H9 (cell line): ENCODE data around the gene CCL27. TPM values are rescaled to one million over a fixed set of nuclear protein-coding genes. Genes with fewer than 3 reads are reported as not detected.

Source experiments
- DNase-seq: peaks from one replicate; pipeline ENCODE4 v3.0.0-alpha.2; 2017
- H2AFZ ChIP-seq: one replicate; pipeline ENCODE4 v1.6.1; 2013; ENCODE audit warnings: mild to moderate bottlenecking, low read length, control low read depth, moderate library complexity
- H2AK5ac ChIP-seq: 2 replicates; pipeline ENCODE4 v1.6.1; 2013; ENCODE audit warnings: low read length, control low read depth, mixed read lengths; ENCODE audit not compliant: insufficient read length
- H2BK120ac ChIP-seq: one replicate; pipeline ENCODE4 v1.6.1; 2013; ENCODE audit warnings: low read depth, mild to moderate bottlenecking, low read length, control low read depth, inconsistent platforms; ENCODE audit not compliant: poor library complexity, severe bottlenecking
- H2BK12ac ChIP-seq: 2 replicates; pipeline ENCODE4 v1.6.1; 2013; ENCODE audit warnings: low read length, control low read depth, mixed read lengths, low read depth; ENCODE audit not compliant: insufficient read length
- H2BK15ac ChIP-seq: 2 replicates; pipeline ENCODE4 v1.6.1; 2013; ENCODE audit warnings: low read depth, low read length, control low read depth
- H2BK20ac ChIP-seq: one replicate; pipeline ENCODE4 v1.6.1; 2013; ENCODE audit warnings: low read depth, mild to moderate bottlenecking, low read length, control low read depth, inconsistent platforms; ENCODE audit not compliant: poor library complexity, severe bottlenecking
- H2BK5ac ChIP-seq: 2 replicates; pipeline ENCODE4 v1.6.1; 2013; ENCODE audit warnings: low read length, control low read depth, mixed read lengths; ENCODE audit not compliant: insufficient read length
- H3K14ac ChIP-seq: 2 replicates; pipeline ENCODE4 v1.6.1; 2013; ENCODE audit warnings: low read length, control low read depth; ENCODE audit not compliant: insufficient read depth
- H3K18ac ChIP-seq: 2 replicates; pipeline ENCODE4 v1.6.1; 2013; ENCODE audit warnings: low read depth, mild to moderate bottlenecking, mixed read lengths, low read length, control low read depth; ENCODE audit not compliant: insufficient read length
- H3K23ac ChIP-seq: 2 replicates; pipeline ENCODE4 v1.6.1; 2013; ENCODE audit warnings: low read length, control low read depth, mixed read lengths, low read depth; ENCODE audit not compliant: insufficient read length
- H3K23me2 ChIP-seq: 2 replicates; pipeline ENCODE4 v1.6.1; 2013; ENCODE audit warnings: low read depth, mild to moderate bottlenecking, mixed read lengths, low read length, control low read depth; ENCODE audit not compliant: insufficient read length, poor library complexity, severe bottlenecking
- H3K27ac ChIP-seq: 2 replicates; pipeline ENCODE4 v1.5.1; 2013; ENCODE audit warnings: low read length, control low read depth, mixed read lengths, low read depth; ENCODE audit not compliant: insufficient read length
- H3K27me3 ChIP-seq: 2 replicates; pipeline ENCODE4 v1.6.1; 2013; ENCODE audit warnings: low read length, control low read depth, inconsistent platforms; ENCODE audit not compliant: insufficient read depth
- H3K4ac ChIP-seq: 2 replicates; pipeline ENCODE4 v1.6.1; 2013; ENCODE audit warnings: low read depth, mild to moderate bottlenecking, control low read depth, inconsistent platforms, low read length, moderate library complexity
- H3K4me1 ChIP-seq: 2 replicates; pipeline ENCODE4 v1.6.1; 2013; ENCODE audit warnings: low read length, control low read depth, inconsistent platforms; ENCODE audit not compliant: insufficient read depth
- H3K4me2 ChIP-seq: 2 replicates; pipeline ENCODE4 v1.6.1; 2013; ENCODE audit warnings: low read length, control low read depth, mixed read lengths; ENCODE audit not compliant: insufficient read length, insufficient read depth
- H3K56ac ChIP-seq: 2 replicates; pipeline ENCODE4 v1.6.1; 2013; ENCODE audit warnings: low read depth, mild to moderate bottlenecking, mixed read lengths, low read length, control low read depth; ENCODE audit not compliant: insufficient read length
- H3K79me1 ChIP-seq: 2 replicates; pipeline ENCODE4 v1.6.1; 2013; ENCODE audit warnings: low read depth, mild to moderate bottlenecking, moderate library complexity, low read length, control low read depth, inconsistent platforms; ENCODE audit not compliant: insufficient read depth, poor library complexity, severe bottlenecking
- H3K79me2 ChIP-seq: 2 replicates; pipeline ENCODE4 v1.6.1; 2013; ENCODE audit warnings: low read length, control low read depth, inconsistent platforms; ENCODE audit not compliant: insufficient read depth
- H3K9ac ChIP-seq: 2 replicates; pipeline ENCODE4 v1.6.1; 2013; ENCODE audit warnings: low read length, control low read depth, mixed read lengths; ENCODE audit not compliant: insufficient read length; ENCODE audit errors: extremely low read depth
- H3K9me3 ChIP-seq: one replicate; pipeline ENCODE4 v1.6.1; 2013; ENCODE audit warnings: low read depth, low read length, inconsistent platforms; ENCODE audit not compliant: control insufficient read depth
- H3T11ph ChIP-seq: one replicate; pipeline ENCODE4 v1.6.1; 2013; ENCODE audit warnings: mild to moderate bottlenecking, low read length, control low read depth, inconsistent platforms
- H4K20me1 ChIP-seq: one replicate; pipeline ENCODE4 v1.6.1; 2013; ENCODE audit not compliant: control insufficient read depth, insufficient read length, insufficient read depth
- H4K5ac ChIP-seq: 2 replicates; pipeline ENCODE4 v1.6.1; 2013; ENCODE audit warnings: low read depth, mild to moderate bottlenecking, mixed read lengths, low read length, control low read depth; ENCODE audit not compliant: insufficient read length
- H4K8ac ChIP-seq: replicated peaks from 2 replicates; pipeline ENCODE4 v1.6.1; 2013; ENCODE audit warnings: low read length, control low read depth, mixed read lengths, low read depth; ENCODE audit not compliant: insufficient read length
- H4K91ac ChIP-seq: 2 replicates; pipeline ENCODE4 v1.6.1; 2013; ENCODE audit warnings: low read depth, mild to moderate bottlenecking, moderate library complexity, mixed read lengths, low read length, control low read depth; ENCODE audit not compliant: insufficient read length
- H3K27ac Mint-ChIP-seq, 3 experiments: 2 replicates in 2 of 3; 3 replicates in 1 of 3; pipeline ENCODE4 v1.8.0; 2020 to 2021; ENCODE audit warnings: mixed read lengths in 3 of 3, mild to moderate bottlenecking in 1 of 3, moderate library complexity in 1 of 3
- H3K27me3 Mint-ChIP-seq: 2 replicates; pipeline ENCODE4 v1.8.0; 2021; ENCODE audit warnings: low read depth, mild to moderate bottlenecking, moderate library complexity, mixed read lengths
- H3K36me3 Mint-ChIP-seq, 3 experiments: 2 replicates in 2 of 3; 3 replicates in 1 of 3; pipeline ENCODE4 v1.8.0; 2020 to 2021; ENCODE audit warnings: low read depth in 3 of 3, mixed read lengths in 3 of 3; ENCODE audit not compliant: insufficient read depth in 1 of 3
- H3K4me1 Mint-ChIP-seq, 2 experiments: 2 replicates each; pipeline ENCODE4 v1.8.0; 2020; ENCODE audit warnings: mixed read lengths in 2 of 2
- H3K4me3 Mint-ChIP-seq, 2 experiments: 2 replicates in 1 of 2; 3 replicates in 1 of 2; pipeline ENCODE4 v1.8.0; 2020 to 2021; ENCODE audit warnings: mild to moderate bottlenecking in 2 of 2, mixed read lengths in 2 of 2, moderate library complexity in 1 of 2
- H3K9me3 Mint-ChIP-seq, 2 experiments: 2 replicates in 1 of 2; 3 replicates in 1 of 2; pipeline ENCODE4 v1.8.0; 2020; ENCODE audit warnings: mild to moderate bottlenecking in 2 of 2, mixed read lengths in 2 of 2, moderate library complexity in 1 of 2
- CTCF ChIP-seq: fragments of 200-600 bp; sonication (generic); conservative IDR thresholded peaks from 3 replicates; pipeline ENCODE4 v1.8.0; 2021; ENCODE audit warnings: antibody characterized with exemption, mild to moderate bottlenecking
- total RNA-seq: library from RNA; stranded (reverse); gene quantifications from 2 replicates; pipeline ENCODE4 v1.2.1, GENCODE V29; 2021

Gene CCL27
- total RNA-seq, 1 experiment from 2014 or later, result 0.28 TPM

- Histone ChIP-seq H2BK12ac (no peak overlapping the region), H3K18ac (no peak overlapping the region), H3K14ac (no peak overlapping the region), H3K79me1 (no peaks in the 10 kb centered on the region), H2AFZ (no peak overlapping the region), H4K8ac (no peak overlapping the region), H4K20me1 (no peaks in the 10 kb centered on the region), H3K79me2 (no peaks in the 10 kb centered on the region), H2BK15ac (no peak overlapping the region), H3T11ph (no peak overlapping the region), H3K23ac (no peak overlapping the region), H3K27me3 (no peaks in the 10 kb centered on the region), H3K27ac (no peak overlapping the region), H2BK5ac (no peak overlapping the region), H3K9ac (no peak overlapping the region), H3K4ac (no peak overlapping the region), H4K91ac (no peak overlapping the region), H3K56ac (no peak overlapping the region), H4K5ac (no peak overlapping the region), H2AK5ac (no peak overlapping the region), H3K4me2 (no peak overlapping the region), H3K23me2 (peaks cover 13% of the 10 kb centered on the region), H3K9me3 (no peaks in the 10 kb centered on the region), H2BK20ac (no peak overlapping the region), H2BK120ac (no peak overlapping the region), H3K4me1 (no peaks in the 10 kb centered on the region)
- Mint-ChIP-seq H3K27me3 (peaks cover 1% of the 10 kb centered on the region; the same call in 1 of the 2 replicates), H3K36me3 (peaks cover 6 to 9% (median 8%) of the 10 kb centered on the region in 3 experiments; a peak in 6 of 7 replicates), H3K27ac (no peak overlapping the region; a peak in 2 of 7 replicates), H3K4me3 (no peak overlapping the region), H3K9me3 (no peaks in the 10 kb centered on the region), H3K4me1 (peaks cover 7 to 8% of the 10 kb centered on the region in 2 experiments)
- TF ChIP-seq CTCF, result no peak
- no peak for DNase-seq
Observed at GRCh38 chr9:34663303-34663605, 797 bp upstream of the CCL27 start.
